GM12891 (cell line): ENCODE measurements around the gene BCL2.

Experiments used
- DNase-seq: peaks from one replicate; pipeline ENCODE4 v3.0.0; 2011; ENCODE audit warnings: low spot score; ENCODE audit not compliant: insufficient read length
- FAIRE-seq: peaks from 2 replicates; lab custom pipeline; 2011; peaks lifted over from hg19 to GRCh38; lab: Jason Lieb, UNC
- PAX5 ChIP-seq: IDR thresholded peaks from 2 replicates; pipeline ENCODE4 v1.6.1; 2011; ENCODE audit warnings: low read length, moderate library complexity, mild to moderate bottlenecking; ENCODE audit not compliant: insufficient read depth, severe bottlenecking
- POLR2A ChIP-seq: IDR thresholded peaks from 2 replicates; pipeline ENCODE4 v1.6.1; 2011; ENCODE audit warnings: low read depth, low read length, control low read depth
- POLR2AphosphoS5 ChIP-seq: IDR thresholded peaks from 2 replicates; pipeline ENCODE4 v1.6.1; 2011; ENCODE audit warnings: low read depth, low read length, control low read depth
- POU2F2 ChIP-seq: IDR thresholded peaks from 2 replicates; pipeline ENCODE4 v1.6.1; 2011; ENCODE audit warnings: low read depth, mild to moderate bottlenecking, control low read depth, low read length, moderate library complexity
- SPI1 ChIP-seq: IDR thresholded peaks from 2 replicates; pipeline ENCODE4 v1.6.1; 2011; ENCODE audit warnings: low read depth, low read length, control low read depth
- TAF1 ChIP-seq: IDR thresholded peaks from 2 replicates; pipeline ENCODE4 v1.6.1; 2011; ENCODE audit warnings: low read depth, low read length, control low read depth

Gene BCL2

DNA sequence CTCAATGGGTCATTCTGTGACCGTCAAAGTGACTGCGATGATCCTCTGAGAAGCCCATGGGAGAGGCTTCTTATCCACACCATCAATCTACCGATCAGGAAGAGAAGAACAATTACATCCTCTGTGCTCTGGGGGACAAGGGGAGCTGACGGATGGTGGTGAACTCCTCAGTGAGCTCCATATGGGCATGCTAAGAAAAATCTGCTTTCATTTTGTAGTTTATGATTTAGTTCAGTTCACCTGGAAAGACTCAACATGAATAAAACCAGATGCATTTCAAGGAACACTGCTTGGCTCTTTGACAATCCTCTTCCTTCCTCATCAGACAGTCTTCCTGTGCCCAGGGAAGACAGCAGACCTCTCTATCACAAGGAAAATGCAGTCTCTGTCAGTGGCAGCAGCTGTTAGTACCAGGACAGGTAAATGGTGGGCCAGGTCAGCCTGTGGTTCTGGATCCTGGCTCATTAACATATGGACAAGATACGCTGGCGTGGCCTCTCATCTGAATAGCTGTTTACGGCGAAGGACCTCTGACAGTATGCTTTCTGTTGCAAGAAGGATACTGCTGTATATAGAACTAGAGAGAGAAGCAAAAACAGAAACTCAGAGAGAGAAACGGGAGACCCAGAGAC lies 176.9 kb downstream of the BCL2 start:
- TF ChIP-seq SPI1 (no peak), POLR2AphosphoS5 (no peak), TAF1 (no peak), PAX5 (no peak), POU2F2 (no peak), POLR2A (no peak)
- FAIRE-seq (peak; percentile 82), DNase-seq (no peak)

DNA sequence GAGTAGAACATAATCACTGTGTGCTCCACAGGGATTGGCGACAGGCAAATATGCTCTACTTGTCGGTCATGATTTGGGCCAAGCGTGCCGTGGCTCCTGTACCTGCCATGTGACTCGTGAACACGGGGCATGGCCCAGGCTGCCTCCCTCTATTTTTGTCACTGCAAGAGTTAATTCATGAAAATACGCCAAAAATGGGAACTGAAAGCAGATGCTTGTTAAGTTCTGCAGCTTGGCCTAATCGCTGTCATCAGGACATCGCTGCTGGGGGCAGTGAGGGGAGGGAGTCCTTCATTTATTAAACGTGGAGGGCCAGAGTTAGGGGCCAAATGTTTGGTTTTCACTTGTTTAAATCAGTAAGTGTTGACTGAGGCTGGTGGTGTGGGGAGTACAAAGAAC lies 177.8 kb downstream of the BCL2 start:
- DNase-seq (no peak), FAIRE-seq (peak; percentile 99)
- TF ChIP-seq POLR2A (no peak; the same call in 1 of the 2 replicates), POU2F2 (peak; percentile 86), SPI1 (peak; percentile 100), PAX5 (peak; percentile 37)

DNA sequence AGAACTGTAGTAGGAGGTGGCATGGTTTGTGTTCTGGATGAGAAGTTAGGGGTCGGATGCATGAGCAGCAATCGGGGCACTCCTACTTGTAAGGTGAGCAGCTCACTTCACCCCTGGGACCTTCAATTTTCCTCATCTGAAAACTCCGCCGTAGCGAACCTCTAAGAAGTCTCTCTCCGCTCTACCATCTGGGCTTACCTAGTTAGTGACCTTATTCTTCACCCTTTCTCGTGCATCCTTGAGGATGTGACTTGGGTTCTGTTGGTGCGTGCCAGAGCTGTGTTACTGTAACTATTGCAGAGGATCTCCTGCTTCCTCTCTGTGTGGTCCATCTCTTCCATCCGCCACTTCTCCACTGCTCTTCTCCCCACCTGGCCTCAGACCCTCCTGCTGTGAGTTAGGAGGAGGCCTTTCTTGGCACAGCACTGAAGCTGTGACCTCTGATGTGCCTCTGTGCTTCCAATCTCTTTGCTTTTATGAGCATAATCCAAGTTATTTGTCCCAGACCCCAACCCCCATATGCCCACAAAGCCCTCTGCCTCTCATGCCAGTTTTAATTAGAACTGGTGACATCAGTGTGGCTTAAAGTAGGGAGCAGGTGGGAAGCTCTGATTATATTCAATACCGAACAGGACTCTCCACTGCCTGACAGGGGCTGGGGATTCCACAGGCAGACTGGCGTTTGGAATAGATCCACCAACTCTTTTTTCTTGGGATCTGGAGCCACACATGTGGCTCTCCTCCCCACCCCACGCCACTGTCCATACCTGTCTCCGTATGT lies 178.4 kb downstream of the BCL2 start:
- no peak for TF ChIP-seq TAF1
- TF ChIP-seq POU2F2: no peak
- no peak for TF ChIP-seq PAX5
- TF ChIP-seq POLR2AphosphoS5: no peak
- no peak for TF ChIP-seq POLR2A
- DNase-seq (no peak), FAIRE-seq (peak; percentile 60)

DNA sequence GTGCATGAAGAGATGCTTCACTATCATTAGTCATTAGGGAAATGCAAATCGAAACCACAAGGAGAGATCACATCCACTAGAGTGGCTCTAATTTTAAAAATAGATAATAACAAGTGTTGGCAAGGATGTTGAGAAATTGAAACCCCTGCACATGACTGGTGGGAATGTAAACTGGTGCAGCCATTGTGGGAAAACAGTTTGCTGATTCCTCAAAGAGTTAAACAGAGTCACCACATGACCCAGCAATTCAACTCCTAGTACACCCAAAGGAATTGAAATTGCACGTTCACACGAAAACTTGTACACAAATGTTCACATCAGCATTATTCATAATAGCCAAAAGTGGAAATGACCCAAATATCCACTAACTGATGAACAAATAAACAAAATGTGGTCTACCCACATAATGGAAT lies 179.5 kb downstream of the BCL2 start:
- peak; percentile 82 for FAIRE-seq
- TF ChIP-seq PAX5 (no peak), SPI1 (no peak), TAF1 (no peak), POLR2AphosphoS5 (no peak), POU2F2 (no peak), POLR2A (no peak)
- DNase-seq: no peak

DNA sequence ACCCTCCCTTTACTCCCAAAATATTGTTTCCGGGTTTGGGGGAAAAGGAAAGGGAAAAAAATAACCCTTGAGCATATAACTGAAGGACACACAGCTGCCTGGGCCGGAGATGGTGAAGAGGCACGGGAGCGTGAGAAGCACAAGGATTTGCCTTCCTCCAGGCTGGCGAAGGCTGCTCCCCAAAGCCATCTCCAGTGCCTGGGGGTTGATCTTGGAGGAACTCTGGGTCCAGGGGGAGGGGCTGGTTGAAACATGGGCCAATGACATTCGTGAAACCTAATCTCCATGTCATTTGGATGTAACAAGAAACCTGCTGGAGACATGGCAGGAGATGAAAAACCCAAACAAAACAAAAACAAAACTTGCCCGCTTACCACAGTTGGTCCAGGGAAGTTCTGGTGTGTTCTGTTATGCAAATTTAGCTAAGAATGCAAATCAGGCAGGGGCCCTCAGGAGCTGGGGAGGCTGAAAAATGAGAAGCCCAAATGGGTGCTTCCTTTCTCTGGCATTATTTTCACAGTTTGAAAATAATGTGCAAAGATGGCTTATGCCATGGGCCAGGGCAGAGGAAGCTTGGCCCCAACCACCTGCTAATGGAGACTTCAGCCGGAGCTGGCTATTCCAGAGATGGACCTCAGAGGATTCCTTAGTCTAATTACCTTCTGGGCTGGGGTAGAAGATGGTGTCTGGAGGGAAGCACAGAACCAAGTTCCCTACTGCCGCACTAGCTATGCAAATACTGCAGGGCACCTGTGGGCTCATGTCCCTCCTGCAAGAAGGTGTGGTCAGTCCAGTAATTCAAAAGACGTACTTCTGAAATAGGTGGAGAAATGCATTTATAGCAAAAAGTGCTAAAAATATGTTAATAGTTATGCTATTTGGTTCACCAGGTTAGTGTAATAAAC lies 180.9 kb downstream of the BCL2 start:
- DNase-seq: no peak
- TF ChIP-seq POLR2A (no peak; the same call in 1 of the 2 replicates), TAF1 (no peak), POU2F2 (peak; percentile 96), SPI1 (peak; percentile 6; the same call in 1 of the 2 replicates)
- no peak for FAIRE-seq

DNA sequence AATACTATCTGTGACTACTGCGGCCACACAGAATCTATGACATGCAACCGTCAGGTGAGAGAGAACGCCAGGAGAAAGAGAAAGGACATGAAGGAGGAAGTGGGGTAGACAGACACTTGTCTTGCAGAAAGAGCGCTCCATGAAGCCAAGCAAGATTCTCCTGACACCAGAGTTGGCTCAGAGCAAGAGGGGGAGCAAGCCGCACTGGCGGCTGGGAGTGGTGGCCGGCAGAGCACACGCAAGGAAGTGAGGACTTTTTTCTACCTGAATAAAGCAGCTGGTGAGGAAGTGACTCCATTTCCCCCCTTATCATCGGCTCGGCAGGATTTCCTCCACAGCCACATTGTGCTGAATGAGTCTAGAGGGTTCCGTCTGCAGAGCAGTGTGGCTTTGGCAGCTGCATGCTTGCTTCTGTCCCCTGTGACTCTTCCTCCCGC lies 181.6 kb downstream of the BCL2 start:
- TF ChIP-seq POLR2AphosphoS5 (0 out of 2 replicates have a peak, but pooled peaks have one; percentile 17), TAF1 (no peak), PAX5 (no peak), SPI1 (peak; percentile 79), POU2F2 (no peak), POLR2A (no peak; the same call in 1 of the 2 replicates)
- DNase-seq (no peak), FAIRE-seq (peak; percentile 95)

DNA sequence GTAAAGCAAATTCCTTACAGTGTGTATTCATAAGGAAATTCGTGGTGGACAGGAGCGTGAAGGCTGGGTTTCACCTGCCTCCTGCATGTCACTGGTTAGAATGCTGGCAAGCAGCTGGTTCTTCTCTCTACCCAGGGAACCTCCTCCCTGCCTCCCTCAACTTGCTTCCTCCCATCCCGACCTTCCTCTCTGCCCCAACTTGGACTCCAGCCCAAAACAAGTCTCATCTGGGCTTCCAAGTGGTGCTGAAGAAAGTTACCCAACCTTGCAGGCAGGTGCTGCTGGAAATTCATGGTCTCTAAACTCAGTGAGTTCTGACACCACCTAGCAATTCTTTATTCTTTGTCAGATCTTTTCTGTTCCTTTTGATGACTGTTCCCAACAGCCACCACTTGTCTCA lies 184.5 kb downstream of the BCL2 start:
- FAIRE-seq: no peak
- DNase-seq: no peak
- TF ChIP-seq PAX5 (no peak), POU2F2 (no peak), POLR2A (no peak)

DNA sequence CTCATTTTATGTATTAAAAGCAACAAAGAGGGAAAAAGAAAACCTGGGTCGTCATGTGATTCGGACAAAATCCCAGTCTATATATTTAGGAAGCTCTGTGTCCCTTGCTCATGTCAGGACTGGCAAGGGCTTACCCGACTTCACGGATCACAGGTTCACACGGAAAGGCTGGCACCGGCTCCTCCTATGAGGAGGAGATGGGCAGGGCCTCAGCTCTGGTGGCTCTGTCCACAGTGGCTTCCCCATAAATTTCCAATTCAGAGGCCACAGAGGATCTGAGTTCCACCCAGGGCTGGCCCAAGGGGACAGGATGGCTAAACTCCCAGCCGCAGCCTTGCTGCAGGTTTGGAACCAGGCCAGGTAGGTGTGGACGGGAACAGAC lies 186.8 kb downstream of the BCL2 start:
- FAIRE-seq (no peak), DNase-seq (no peak)
- TF ChIP-seq SPI1 (no peak), POLR2AphosphoS5 (no peak), POLR2A (no peak), POU2F2 (no peak), PAX5 (no peak), TAF1 (no peak)

DNA sequence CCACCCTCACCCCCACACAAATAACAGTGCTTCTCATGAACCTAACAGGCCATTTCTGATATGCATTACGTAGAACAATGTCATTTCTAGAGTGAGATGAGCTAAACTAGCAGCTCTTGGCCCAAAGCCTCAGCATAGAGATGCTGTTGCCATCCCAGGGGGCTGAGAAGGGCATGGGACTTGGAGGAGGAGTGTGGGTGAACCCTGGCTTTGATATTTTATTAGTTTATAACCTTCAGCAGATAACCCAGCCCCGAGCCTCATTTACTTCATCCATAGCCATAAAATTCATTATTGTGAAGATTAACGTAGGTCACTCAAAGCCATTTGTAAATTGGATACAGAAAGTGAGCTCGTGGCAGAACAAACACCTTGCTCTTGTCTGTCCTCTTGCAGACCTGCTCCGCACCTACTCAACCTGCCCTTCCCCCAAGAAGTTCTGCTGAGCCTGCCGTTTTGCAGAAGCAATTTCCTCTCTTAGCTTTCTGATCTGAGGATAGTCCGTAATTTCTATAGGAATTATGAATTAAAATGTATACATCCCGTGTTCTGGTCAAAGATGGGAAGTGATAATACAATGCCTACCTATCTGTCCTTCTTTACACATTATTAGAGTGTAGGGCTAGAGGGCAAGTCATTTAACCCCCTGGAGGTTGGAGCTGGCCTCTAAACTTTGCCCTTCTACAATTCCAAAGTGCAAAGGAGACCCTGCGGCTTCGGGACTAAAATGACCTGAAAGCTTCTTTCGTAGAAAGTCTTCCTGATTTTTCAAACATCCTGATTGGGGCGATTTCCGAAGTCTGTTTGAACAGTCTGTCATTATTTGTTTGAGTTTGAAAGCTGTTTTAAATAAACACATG lies 187.4 kb downstream of the BCL2 start:
- no peak for DNase-seq
- no peak for TF ChIP-seq TAF1
- TF ChIP-seq POU2F2: no peak
- no peak for TF ChIP-seq POLR2AphosphoS5
- no peak for TF ChIP-seq PAX5
- TF ChIP-seq SPI1: no peak
- no peak for TF ChIP-seq POLR2A
- FAIRE-seq: peak; percentile 87
